GM18951 (cell line): ENCODE results near the gene CHD1L.
"Not testable (repeated sequence)": the region's sequence is repeated elsewhere in the genome, so short reads cannot be mapped to it uniquely, and the experiment has no call there.

Experiments
- POLR2A ChIP-seq: IDR thresholded peaks from 4 replicates; pipeline ENCODE4 v1.6.1; 2011; ENCODE audit warnings: mild to moderate bottlenecking; ENCODE audit not compliant: insufficient read length, insufficient read depth; ENCODE audit errors: extremely low read depth
- in situ Hi-C: fragments of 300-500 bp; cut with MboI; formaldehyde crosslinking; loops from one replicate; pipeline ENCODE4 v1.12.0; 2022; ENCODE audit warnings: low sequenced_read_pairs, mixed read lengths, inconsistent platforms; ENCODE audit not compliant: unreplicated experiment

CHD1L gene

DNA sequence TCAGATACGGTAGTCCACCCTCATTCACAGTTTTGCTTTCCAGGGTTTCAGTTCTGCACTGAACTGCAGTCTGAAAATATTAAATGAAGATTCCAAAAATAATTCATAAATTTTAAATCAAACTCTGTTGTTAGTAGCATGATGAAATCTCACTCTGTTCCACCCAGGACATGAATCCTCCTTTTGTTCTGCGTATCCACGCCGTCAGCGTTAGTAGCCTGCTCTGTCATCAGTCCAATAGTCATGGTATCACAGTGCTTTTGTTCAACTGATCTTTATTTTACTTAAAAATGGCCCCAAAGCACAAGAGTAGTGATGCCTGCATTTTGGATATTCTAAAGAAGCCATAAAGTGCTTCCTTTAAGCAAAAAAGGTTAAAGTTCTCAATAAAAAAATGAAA is 23.9 kb downstream of the CHD1L start:
- TF ChIP-seq POLR2A: no peak
- in situ Hi-C loops: no loop called here

DNA sequence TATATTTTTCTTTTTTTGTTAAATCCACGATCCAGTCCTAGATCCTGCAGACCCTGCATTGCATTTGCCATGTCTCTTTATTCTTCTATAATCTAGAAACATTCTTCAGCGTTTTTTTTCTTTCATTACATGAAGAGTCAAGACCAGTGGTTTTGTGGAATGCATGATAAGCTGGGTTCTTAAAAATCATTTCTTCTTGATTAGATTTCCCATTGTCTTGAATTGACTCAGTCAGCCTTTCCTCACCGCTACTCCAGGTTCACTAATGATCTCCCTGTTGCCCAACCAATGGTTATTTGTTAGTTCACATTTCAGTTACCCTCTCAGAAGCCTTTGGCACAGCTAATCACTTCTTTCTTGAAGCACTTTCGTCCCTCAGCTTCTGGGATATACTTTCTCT is 25.2 kb downstream of the CHD1L start:
- TF ChIP-seq POLR2A: no peak
- in situ Hi-C loops: no loop called here

- in situ Hi-C loops: loop anchor here (10.0 kb wide), 1 partner anchor 354 kb away; no protein-coding TSS in a partner anchor
- TF ChIP-seq POLR2A: no peak
Measured at GRCh38 chr1:147270721-147271120, 28.2 kb downstream of the CHD1L start.

DNA sequence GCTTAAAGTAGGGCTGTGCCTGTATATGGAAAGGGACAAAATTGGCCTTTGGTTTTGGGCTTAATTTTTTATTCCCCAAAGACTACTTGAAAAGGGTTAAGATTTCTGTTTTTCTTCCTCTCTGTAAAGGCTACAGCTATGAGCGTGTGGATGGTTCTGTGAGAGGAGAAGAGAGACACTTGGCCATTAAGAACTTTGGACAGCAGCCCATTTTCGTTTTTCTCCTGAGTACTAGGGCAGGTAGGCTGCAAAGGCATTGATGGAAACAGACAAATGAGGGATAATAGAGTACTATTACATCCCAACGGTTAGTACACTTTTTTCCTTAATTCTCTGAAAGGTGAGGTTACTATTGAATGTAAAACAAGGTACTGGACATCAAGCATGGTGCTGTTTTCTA is 29.6 kb downstream of the CHD1L start:
- no peak for TF ChIP-seq POLR2A
- in situ Hi-C loops: loop anchor here (10.0 kb wide), 1 partner anchor 353 kb away; no protein-coding TSS in a partner anchor

- in situ Hi-C loops: loop anchor here (10.0 kb wide), 1 partner anchor 351 kb away; no protein-coding TSS in a partner anchor
- TF ChIP-seq POLR2A: no peak
Measured at GRCh38 chr1:147273409-147274336, 31.2 kb downstream of the CHD1L start.

- TF ChIP-seq POLR2A: no peak
- in situ Hi-C loops: no loop called here
Measured at GRCh38 chr1:147281950-147282349, 39.5 kb downstream of the CHD1L start.

DNA sequence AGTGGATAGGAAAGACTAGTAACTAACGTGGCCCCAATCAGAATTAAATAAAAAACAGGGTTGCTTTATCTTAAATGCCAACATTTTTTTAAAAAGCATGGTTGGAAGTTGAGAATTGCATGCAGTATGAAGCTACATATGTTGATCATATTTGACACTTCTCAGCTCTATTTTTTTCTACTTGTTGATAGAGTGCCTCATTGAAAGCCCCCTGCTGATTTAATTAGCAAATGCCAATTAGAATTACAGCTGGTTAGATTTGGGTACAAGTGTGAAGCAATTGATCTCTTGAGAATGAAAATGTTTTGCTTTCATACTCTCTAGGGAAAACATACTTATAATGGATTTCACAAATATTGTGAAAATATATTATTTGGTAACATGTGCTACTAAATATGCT is 40.5 kb downstream of the CHD1L start:
- in situ Hi-C loops: no loop called here
- TF ChIP-seq POLR2A: no peak

DNA sequence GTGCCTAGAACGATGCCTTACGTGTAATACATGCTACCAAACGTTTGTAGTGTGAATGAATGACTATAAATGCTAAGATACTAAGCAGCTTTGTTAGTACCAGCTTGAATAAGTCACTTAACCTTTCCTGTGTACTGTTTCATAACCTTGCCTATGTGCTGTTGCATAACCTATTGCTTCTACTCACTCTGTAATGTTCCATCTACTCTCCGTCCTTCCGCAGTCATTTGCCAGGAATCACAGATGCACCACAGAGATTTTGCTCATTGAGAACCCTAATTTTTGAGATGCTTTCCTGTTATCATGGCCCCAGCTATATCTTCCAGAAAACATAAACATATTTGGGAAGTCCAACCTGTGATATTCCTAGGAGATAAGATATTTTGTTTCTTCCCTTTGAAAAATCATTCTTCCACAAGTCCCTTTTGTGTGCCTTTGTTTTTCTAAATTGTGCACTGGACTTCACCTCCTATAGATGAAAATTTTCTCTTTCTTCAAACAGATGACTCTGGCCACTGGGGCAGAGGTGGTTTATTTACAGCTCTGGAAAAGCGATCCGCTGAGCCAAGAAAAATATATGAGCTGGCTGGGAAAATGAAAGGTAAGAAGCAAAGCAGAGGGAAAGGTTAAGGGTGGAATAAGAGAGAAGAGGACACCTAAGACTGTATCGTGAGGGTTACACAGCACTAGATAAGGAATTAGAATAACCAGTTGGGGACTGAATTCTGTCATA is 44.8 kb downstream of the CHD1L start:
- in situ Hi-C loops: no loop called here
- no peak for TF ChIP-seq POLR2A

- TF ChIP-seq POLR2A: no peak
Measured at GRCh38 chr1:147292012-147292411, 49.5 kb downstream of the CHD1L start.

DNA sequence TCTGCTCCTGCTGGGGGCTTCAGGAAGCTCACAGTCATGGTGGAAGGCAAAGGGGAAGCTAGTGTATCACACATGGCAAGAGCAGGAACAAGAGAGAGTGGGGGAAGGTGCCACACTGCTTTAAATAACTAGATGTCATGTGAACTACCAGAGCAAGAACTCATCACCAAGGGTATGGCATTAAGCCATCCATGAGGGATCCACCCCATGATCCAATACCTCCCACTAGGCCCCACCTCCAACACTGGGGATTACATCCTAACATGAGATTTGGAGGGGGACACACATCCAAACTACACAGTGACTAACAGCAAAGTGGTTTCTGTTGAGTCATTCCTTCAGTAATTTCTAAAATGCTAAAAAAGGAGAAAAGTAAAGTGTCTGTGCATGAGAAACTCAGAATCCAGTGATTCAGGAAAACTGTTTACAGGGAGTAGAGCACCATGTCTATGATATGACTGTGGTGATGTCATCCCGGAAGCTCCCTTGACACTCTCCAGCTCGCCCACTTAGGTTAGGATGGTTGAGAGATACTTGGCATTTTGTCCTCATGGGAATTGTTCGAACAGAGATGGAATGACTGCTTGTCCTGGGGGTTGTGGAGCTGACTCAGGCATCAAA is 50.3 kb downstream of the CHD1L start:
- TF ChIP-seq POLR2A: no peak
- in situ Hi-C loops: no loop called here

More at GRCh38 chr1:147292012-147292411, 49.5 kb downstream of the CHD1L start:
- in situ Hi-C loops: no loop called here

DNA sequence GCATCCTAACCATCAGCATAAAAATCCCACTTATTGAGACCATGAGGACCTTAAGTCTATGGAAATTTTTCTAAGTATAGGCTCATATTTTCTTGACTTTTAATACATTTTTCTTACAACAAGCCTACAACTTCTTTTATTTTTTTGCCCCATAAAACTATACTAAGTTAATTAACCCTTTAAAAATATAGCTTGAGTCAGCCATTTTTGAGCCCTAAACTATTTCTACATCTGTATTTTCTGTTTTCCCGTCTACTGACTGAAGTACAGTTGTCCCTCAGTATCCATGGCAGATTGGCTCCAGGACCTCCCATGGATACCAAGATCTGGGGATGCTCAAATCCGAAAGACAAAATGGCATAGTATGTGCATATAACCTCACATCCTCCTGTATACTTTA is 55.0 kb downstream of the CHD1L start:
- TF ChIP-seq POLR2A: no peak
- in situ Hi-C loops: no loop called here

DNA sequence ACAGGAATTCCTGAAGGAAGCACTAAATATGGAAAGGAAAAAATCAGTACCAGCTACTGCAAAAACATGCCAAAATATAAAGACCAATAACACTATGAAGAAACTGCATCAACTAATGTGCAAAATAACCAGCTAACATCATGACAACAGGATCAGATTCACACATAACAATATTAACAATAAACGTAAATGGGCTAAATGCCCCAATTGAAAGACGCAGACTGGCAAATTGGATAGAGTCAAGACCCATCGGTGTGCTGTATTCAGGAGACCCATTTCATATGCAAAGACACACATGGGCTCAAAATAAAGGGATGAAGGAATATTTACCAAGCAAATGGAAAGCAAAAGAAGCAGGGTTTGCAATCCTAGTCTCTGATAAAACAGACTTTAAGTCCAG is 63.3 kb downstream of the CHD1L start:
- in situ Hi-C loops: not testable (repeated sequence)

GRCh38 chr1:147316968-147317367 is 74.5 kb downstream of the CHD1L start:
- in situ Hi-C loops: no loop called here

GRCh38 chr1:147326933-147327687 is 84.6 kb downstream of the CHD1L start:
- in situ Hi-C loops: not testable (repeated sequence)

More at GRCh38 chr1:147316968-147317367, 74.5 kb downstream of the CHD1L start:
- no peak for TF ChIP-seq POLR2A
